Hepatocyte (in vitro differentiated cells): ENCODE data around the gene CLECL1.

Source experiments
- EZH2 ChIP-seq: fragments of 200-600 bp; sonication (generic); IDR thresholded peaks from 2 replicates; pipeline ENCODE4 v1.6.1; 2016; ENCODE audit warnings: antibody characterized with exemption, mild to moderate bottlenecking, borderline replicate concordance
- EZH2phosphoT487 ChIP-seq: fragments of 200-600 bp; sonication (generic); IDR thresholded peaks from one replicate; pipeline ENCODE4 v1.6.1; 2018; ENCODE audit warnings: antibody characterized with exemption, mild to moderate bottlenecking, low read depth, moderate library complexity; ENCODE audit not compliant: unreplicated experiment, severe bottlenecking
- TF ChIP-seq, protein P1 (sequence below): fragments of 200-600 bp; sonication (generic); IDR thresholded peaks from 2 replicates; pipeline ENCODE4 v1.5.1; 2016; ENCODE audit warnings: antibody characterized with exemption, mild to moderate bottlenecking; ENCODE audit not compliant: poor library complexity

- TF ChIP-seq, protein P1, sequence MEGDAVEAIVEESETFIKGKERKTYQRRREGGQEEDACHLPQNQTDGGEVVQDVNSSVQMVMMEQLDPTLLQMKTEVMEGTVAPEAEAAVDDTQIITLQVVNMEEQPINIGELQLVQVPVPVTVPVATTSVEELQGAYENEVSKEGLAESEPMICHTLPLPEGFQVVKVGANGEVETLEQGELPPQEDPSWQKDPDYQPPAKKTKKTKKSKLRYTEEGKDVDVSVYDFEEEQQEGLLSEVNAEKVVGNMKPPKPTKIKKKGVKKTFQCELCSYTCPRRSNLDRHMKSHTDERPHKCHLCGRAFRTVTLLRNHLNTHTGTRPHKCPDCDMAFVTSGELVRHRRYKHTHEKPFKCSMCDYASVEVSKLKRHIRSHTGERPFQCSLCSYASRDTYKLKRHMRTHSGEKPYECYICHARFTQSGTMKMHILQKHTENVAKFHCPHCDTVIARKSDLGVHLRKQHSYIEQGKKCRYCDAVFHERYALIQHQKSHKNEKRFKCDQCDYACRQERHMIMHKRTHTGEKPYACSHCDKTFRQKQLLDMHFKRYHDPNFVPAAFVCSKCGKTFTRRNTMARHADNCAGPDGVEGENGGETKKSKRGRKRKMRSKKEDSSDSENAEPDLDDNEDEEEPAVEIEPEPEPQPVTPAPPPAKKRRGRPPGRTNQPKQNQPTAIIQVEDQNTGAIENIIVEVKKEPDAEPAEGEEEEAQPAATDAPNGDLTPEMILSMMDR = no peak
- no peak for TF ChIP-seq EZH2phosphoT487
- TF ChIP-seq EZH2 = no peak
Measured at GRCh38 chr12:9727813-9728212, 5.1 kb downstream of the CLECL1 start.
